GM12865 (cell line): ENCODE data around the gene KRTAP11-1.

Experiments used
- DNase-seq: peaks from one replicate; pipeline ENCODE4 v3.0.0; 2010; ENCODE audit warnings: low read depth
- H3K4me3 ChIP-seq: 2 replicates; pipeline ENCODE4 v1.5.1; 2011; ENCODE audit warnings: mild to moderate bottlenecking, low read depth, low read length, control low read depth
- TF ChIP-seq, protein P1 (sequence below): IDR thresholded peaks from 2 replicates; pipeline ENCODE4 v1.5.1; 2011; ENCODE audit warnings: low read length, control low read depth, low read depth, inconsistent platforms; ENCODE audit not compliant: insufficient read depth; ENCODE audit errors: missing control alignments

The KRTAP11-1 gene, protein sequence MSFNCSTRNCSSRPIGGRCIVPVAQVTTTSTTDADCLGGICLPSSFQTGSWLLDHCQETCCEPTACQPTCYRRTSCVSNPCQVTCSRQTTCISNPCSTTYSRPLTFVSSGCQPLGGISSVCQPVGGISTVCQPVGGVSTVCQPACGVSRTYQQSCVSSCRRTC

DNA sequence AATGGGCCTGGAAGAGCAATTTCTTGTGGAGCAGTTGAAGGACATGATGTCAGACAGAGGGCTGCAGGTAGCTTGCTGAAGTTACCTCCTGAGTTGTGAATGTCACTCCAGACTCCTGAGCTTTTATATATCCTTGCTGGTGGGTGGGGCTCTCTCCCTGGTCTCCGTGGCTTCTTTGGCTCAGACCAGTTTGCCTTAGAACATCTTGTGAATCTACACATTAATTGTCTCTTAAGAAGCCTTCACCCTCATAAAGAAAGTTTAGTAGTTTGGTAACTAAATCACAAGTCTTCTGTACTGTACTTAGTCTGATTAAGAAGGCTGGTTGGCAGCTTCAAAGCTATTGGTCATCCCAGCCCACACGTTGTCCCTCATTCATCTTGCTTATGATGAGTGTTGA, at the start of gene KRTAP11-1:
KRTAP11-1 (minus strand) TSS at position 101 of the 400 bp plus-strand sequence; CDS start at position 45, 56 bp downstream.
- DNase-seq: no peak
- no peak within 1 kb of the TSS for H3K4me3 ChIP-seq
- TF ChIP-seq, protein P1, sequence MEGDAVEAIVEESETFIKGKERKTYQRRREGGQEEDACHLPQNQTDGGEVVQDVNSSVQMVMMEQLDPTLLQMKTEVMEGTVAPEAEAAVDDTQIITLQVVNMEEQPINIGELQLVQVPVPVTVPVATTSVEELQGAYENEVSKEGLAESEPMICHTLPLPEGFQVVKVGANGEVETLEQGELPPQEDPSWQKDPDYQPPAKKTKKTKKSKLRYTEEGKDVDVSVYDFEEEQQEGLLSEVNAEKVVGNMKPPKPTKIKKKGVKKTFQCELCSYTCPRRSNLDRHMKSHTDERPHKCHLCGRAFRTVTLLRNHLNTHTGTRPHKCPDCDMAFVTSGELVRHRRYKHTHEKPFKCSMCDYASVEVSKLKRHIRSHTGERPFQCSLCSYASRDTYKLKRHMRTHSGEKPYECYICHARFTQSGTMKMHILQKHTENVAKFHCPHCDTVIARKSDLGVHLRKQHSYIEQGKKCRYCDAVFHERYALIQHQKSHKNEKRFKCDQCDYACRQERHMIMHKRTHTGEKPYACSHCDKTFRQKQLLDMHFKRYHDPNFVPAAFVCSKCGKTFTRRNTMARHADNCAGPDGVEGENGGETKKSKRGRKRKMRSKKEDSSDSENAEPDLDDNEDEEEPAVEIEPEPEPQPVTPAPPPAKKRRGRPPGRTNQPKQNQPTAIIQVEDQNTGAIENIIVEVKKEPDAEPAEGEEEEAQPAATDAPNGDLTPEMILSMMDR: no peak

DNA sequence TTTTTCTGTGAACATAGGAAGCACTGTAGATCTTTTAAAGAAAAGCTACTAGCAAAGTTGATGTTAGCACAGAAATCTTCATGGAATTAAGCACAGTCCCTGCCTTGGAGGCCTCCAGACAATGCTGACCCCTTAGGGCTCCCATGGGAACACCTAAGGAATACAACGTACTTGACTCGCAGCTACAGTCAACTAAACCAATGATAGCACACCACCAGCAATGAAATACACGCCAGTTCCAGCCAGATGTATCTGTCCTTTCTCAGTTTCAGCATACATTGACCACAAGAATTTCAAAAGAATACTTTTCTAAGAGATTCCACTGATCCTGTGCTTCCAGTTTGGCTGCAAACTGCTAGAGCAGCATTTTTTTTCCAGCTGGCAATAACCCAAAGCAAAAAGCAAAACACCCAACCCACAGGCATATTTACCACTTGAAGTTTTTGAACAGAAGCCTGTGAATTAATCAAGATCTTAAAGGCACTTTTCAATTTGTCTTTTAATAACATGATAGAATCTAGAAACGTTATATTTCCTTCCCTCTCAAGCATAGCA, 42.8 kb upstream of the KRTAP11-1 start:
- TF ChIP-seq, protein P1: no peak
- no peak overlapping the region for H3K4me3 ChIP-seq
- no peak for DNase-seq

DNA sequence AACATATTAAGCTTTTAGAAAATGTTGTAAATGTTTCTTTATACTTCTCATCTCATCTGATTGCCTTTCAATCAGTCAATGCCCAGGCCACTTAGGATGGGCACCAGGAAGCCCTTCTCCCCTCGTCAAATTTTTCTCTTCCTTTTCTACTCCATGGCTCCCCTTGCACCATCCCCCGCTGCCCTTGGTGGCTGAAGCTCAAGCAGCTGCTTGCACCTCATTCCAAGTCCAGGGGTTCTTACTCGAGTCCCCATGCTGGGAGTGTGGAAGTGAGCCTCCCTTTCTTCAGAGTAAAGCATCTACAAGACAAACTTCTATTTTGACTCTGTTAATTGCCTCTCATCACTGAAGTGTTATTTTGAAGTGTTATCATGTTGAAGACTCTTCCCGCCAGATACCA, 39.7 kb upstream of the KRTAP11-1 start:
- H3K4me3 ChIP-seq: no peak overlapping the region
- TF ChIP-seq, protein P1: no peak

DNA sequence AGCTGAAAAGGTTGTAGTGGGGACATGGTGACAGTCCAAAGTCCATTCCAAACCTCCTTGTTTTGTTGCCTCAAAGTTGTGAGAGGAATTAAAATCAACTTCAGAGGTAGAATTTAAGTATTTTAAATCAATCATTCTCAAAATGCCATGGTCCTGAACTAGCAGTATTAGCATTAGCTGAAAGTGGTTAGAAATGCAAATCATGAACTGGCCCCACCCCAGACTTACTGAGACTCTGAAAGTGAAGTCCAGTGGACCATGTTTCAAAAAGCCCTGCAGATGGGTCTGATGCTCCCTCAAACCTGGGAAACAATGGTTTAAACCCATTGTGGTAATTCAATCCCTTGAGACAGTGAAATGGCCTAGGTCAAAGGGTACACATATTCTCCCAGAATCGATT, 36.2 kb upstream of the KRTAP11-1 start:
- TF ChIP-seq, protein P1: no peak
- DNase-seq: no peak
- H3K4me3 ChIP-seq: no peak overlapping the region

More for the DNA sequence above, 39.7 kb upstream of the KRTAP11-1 start:
- DNase-seq: no peak

DNA sequence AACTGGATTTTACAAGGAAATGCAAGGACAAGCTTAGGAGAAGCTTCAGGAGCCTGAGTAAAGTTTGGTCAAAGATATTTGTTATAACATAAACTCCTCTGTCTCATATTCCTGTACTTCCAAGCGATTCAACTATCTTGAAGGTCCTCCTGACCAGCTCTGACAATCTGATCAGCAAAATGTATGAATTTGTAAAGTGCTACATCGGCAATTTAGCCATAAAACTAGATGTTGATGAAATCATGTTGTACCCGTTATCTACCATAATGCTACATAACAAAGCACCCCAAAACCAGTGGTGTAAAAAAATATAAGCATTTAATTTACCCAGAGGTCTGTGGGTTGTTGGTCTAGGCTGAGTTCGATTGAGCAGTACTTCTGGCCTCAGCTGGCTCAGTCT, 19.5 kb upstream of the KRTAP11-1 start:
- H3K4me3 ChIP-seq: no peak overlapping the region
- DNase-seq: no peak
- TF ChIP-seq, protein P1: no peak

DNA sequence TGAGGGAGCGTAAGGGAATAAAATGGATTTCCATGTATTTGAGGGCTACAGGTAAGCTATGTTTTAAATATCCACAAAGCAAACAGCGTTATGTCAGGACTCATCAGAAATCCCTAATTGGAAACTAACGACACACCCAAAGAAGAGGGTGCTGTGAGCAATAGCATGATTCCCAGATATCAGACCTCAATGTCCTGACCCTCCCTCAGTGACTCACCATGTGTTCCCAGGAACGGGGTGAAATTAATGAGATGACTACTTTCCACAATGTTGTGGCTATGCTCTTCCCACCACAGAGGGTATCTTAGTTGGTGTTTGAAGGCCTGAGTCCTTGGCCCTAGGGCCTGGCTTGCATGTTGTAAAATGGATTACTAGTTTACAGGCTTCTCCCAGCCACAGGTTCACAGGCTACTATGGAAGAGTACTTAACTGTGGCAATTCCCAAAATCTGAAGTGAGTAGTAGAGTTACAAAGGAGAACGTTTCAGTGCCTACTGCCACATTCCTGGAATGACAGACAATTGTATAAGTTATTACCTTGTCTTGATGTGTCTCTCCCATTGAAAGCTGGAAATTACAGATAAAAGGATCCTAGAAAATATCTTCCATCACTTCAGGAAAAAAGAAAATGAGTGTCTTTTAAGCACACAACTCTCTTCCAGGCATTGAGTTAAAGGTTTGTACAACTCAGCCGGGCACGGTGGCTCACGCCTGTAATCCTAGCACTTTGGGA, 1.7 kb upstream of the KRTAP11-1 start:
- TF ChIP-seq, protein P1: no peak
- no peak overlapping the region for H3K4me3 ChIP-seq
- DNase-seq: no peak
